ENCODE data around the gene ORC5. TPM values are rescaled to one million over a fixed set of nuclear protein-coding genes. Genes with fewer than 3 reads are reported as not detected.
"Not testable (repeated sequence)": the region's sequence is repeated elsewhere in the genome, so short reads cannot be mapped to it uniquely, and the experiment has no call there.

ORC5 gene
- total RNA-seq, 3 donors from 2014 or later = 13.3 to 29.9 (median 26.5) TPM

DNA sequence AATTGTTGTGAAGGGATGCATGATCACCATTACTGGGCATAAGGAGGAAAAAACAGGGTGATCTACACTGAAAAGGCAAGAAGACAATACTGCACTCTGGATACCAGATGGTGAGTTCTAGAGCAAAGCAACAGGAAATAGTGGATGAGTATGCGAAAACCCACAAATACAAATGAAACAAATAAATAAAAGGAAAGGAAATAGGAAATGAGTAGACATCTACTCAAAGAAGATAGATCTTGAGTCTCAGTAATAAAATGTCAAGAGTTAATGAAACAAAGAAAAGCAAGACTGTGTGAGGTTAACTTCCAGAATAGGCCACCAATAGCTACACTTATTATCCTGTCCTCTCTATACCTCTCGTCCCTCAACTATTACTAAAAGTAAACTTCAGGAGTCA is 11.7 kb downstream of the ORC5 start:
- intact Hi-C loops (cut with DNase I; ENCODE audit: low total_unique reads) = no loop called here
- Histone ChIP-seq H3K4me1 (no peaks in the 10 kb centered on the region), H3K9me3 (no peaks in the 10 kb centered on the region), H3K36me3 (no peaks in the 10 kb centered on the region), H3K4me3 (no peak overlapping the region), H3K27ac (no peak overlapping the region), H3K27me3 (no peaks in the 10 kb centered on the region)
- TF ChIP-seq POLR2A (IDR thresholded peaks at IDR 0.05) = no peak
- no peak for DNase-seq (ENCODE audit: low spot score in 2 of 2)

DNA sequence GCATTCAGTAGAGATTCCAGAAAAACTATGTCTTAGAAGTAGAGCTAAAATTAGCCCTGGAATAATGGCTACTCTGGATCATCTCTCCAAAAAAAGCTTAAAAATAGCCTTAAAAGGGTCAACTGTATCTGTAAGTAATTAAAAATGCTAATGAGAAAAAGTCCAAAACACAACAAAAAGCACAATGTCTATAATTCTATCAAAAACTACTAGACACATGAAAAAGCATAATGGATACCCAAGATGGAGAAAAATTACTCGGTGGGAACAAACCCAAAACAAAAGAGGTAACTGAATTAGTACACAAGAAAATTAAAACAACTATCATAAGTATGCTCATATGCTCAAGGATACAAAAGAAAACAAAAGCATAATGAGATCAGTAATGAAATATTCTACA is 15.4 kb downstream of the ORC5 start:
- intact Hi-C loops (cut with DNase I; ENCODE audit: low total_unique reads) = no loop called here
- Histone ChIP-seq H3K4me1 (no peaks in the 10 kb centered on the region), H3K36me3 (no peaks in the 10 kb centered on the region)

DNA sequence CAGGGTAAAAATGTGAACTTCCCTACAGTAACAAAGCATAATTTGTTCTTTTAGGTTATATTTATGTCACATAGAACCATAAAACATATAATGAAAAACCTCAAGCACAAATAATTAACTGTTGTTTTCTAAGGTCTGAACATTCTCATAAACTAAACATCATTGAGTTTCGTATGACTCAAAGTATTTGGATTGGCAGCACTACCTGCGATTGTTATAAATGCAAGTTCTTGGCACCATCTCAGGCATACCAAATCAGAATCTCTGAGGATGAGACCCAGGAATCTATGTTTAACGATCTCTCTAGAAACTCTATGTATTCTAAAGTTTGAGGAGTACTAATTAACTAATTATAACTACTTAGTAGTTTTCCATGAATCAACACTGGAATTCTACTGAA is 22.5 kb downstream of the ORC5 start:
- intact Hi-C loops (cut with DNase I; ENCODE audit: low total_unique reads) = no loop called here
- Histone ChIP-seq H3K27me3 (no peaks in the 10 kb centered on the region), H3K4me1 (no peaks in the 10 kb centered on the region), H3K9me3 (no peaks in the 10 kb centered on the region), H3K36me3 (no peaks in the 10 kb centered on the region), H3K4me3 (no peak overlapping the region), H3K27ac (no peak overlapping the region)
- no peak for DNase-seq (ENCODE audit: low spot score in 2 of 2)
- TF ChIP-seq POLR2A (IDR thresholded peaks at IDR 0.05) = no peak
- TF ChIP-seq, protein P1, sequence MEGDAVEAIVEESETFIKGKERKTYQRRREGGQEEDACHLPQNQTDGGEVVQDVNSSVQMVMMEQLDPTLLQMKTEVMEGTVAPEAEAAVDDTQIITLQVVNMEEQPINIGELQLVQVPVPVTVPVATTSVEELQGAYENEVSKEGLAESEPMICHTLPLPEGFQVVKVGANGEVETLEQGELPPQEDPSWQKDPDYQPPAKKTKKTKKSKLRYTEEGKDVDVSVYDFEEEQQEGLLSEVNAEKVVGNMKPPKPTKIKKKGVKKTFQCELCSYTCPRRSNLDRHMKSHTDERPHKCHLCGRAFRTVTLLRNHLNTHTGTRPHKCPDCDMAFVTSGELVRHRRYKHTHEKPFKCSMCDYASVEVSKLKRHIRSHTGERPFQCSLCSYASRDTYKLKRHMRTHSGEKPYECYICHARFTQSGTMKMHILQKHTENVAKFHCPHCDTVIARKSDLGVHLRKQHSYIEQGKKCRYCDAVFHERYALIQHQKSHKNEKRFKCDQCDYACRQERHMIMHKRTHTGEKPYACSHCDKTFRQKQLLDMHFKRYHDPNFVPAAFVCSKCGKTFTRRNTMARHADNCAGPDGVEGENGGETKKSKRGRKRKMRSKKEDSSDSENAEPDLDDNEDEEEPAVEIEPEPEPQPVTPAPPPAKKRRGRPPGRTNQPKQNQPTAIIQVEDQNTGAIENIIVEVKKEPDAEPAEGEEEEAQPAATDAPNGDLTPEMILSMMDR (IDR thresholded peaks at IDR 0.05) = no peak
- no peak for TF ChIP-seq POLR2AphosphoS5 (IDR thresholded peaks at IDR 0.05)

More for the DNA sequence above, 15.4 kb downstream of the ORC5 start:
- DNase-seq (ENCODE audit: low spot score in 2 of 2) = no peak
- H3K9me3 ChIP-seq = no peaks in the 10 kb centered on the region
- no peaks in the 10 kb centered on the region for H3K27me3 ChIP-seq
- no peak overlapping the region for H3K4me3 ChIP-seq
- TF ChIP-seq POLR2AphosphoS5 (IDR thresholded peaks at IDR 0.05) (no peak), POLR2A (IDR thresholded peaks at IDR 0.05) (no peak)
- TF ChIP-seq, protein P1 (IDR thresholded peaks at IDR 0.05) = no peak
- H3K27ac ChIP-seq = no peak overlapping the region

DNA sequence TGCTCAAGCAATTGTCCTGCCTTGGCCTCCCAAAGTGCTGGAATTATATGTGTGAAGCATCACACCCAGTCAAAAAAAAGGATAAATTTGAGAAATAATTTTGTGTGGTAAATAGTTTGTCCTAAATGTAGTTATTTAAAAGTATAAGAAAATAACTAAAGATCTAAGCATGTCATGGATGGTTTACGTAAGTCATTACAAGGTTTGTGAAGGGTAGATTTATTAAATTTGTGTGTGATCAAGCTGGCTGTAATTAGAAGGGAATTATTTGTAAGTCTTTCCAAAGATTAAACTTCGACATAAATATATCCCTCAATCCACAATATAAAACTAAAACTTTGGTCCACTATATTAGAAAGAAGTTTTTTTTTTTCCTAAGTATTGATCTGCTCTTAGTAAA is 28.6 kb downstream of the ORC5 start:
- no peaks in the 10 kb centered on the region for H3K9me3 ChIP-seq
- intact Hi-C loops (cut with DNase I; ENCODE audit: low total_unique reads) = loop anchor here (5.0 kb wide), 1 partner anchor 1268 kb away; no protein-coding TSS in a partner anchor
- no peaks in the 10 kb centered on the region for H3K4me1 ChIP-seq
- TF ChIP-seq POLR2AphosphoS5 (IDR thresholded peaks at IDR 0.05) (no peak), POLR2A (IDR thresholded peaks at IDR 0.05) (no peak)
- TF ChIP-seq, protein P1 (IDR thresholded peaks at IDR 0.05) = no peak
- no peak overlapping the region for H3K27ac ChIP-seq
- no peak for DNase-seq (ENCODE audit: low spot score in 2 of 2)
- no peaks in the 10 kb centered on the region for H3K36me3 ChIP-seq
- no peaks in the 10 kb centered on the region for H3K27me3 ChIP-seq
- no peak overlapping the region for H3K4me3 ChIP-seq

DNA sequence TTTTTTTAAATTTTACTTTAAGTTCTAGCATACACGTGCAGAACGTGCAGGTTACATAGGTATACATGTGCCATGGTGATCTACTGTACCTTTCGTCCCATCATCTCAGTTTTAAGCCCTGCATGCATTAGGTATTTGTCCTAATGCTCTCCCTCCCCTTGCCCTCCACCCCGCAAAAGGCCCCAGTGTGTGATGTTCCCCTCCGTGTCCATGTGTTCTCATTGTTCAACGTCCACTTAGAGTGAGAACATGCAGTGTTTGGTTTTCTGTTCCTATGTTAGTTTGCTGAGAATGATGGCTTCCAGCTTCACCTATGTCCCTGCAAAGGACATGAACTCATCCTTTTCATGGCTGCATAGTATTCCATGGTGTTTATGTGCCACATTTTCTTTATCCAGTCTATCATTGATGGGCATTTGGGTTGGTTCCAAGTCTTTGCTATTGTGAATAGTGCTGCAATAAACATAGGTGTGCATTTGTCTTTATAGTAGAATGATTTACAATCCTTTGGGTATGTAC is 30.2 kb downstream of the ORC5 start:
- not testable (repeated sequence) for H3K9me3 ChIP-seq; H3K27ac ChIP-seq; H3K36me3 ChIP-seq; H3K4me3 ChIP-seq; H3K27me3 ChIP-seq; DNase-seq (ENCODE audit: low spot score in 2 of 2); H3K4me1 ChIP-seq
- intact Hi-C loops (cut with DNase I; ENCODE audit: low total_unique reads) = loop anchor here (5.0 kb wide), 1 partner anchor 1270 kb away; no protein-coding TSS in a partner anchor

DNA sequence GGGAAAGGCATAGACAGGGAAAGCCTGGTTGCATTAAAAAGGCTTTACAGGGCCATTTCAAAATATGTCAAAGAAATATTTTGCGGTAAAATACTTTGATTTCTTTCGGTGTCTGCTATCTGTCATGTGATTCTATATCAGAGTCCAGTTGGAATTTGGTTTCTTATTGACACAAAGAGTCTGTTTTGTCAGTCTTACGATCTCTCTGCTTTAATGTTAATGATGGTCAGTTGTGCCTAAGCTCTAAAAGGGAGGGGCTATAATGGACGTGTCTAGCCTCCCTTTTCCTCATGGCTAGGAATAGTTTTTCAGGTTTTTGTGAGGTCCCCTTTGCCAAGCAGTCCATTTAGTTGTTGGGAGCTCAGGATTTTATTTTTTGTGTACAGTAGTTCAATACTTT is 31.5 kb downstream of the ORC5 start:
- H3K4me3 ChIP-seq = no peak overlapping the region
- TF ChIP-seq POLR2A (IDR thresholded peaks at IDR 0.05) (no peak), POLR2AphosphoS5 (IDR thresholded peaks at IDR 0.05) (no peak)
- TF ChIP-seq, protein P1 (IDR thresholded peaks at IDR 0.05) = no peak
- no peaks in the 10 kb centered on the region for H3K27me3 ChIP-seq
- H3K27ac ChIP-seq = no peak overlapping the region
- no peak for DNase-seq (ENCODE audit: low spot score in 2 of 2)
- no peaks in the 10 kb centered on the region for H3K9me3 ChIP-seq
- intact Hi-C loops (cut with DNase I; ENCODE audit: low total_unique reads) = loop anchor here (5.0 kb wide), 1 partner anchor 1271 kb away; no protein-coding TSS in a partner anchor
- no peaks in the 10 kb centered on the region for H3K36me3 ChIP-seq
- no peaks in the 10 kb centered on the region for H3K4me1 ChIP-seq
